Endothelial cell of umbilical vein (primary cell): ENCODE results near the gene PRR5L. TPM values are rescaled to one million over a fixed set of nuclear protein-coding genes. Genes with fewer than 3 reads are reported as not detected.

Experiments used
- BruUV-seq: library from RNA; stranded (reverse); fragments of 400-500 nt; replicated peaks from 2 replicates; lab custom pipeline; 2021; lab: Mats Ljungman, UMichigan
- CTCF ChIA-PET: fragments of 300-600, 350-600 bp; sonication (Branson Sonifier 250); formaldehyde crosslinking; loops from one replicate; lab custom pipeline; 2021; ENCODE audit warnings: antibody characterized with exemption, inconsistent platforms; lab: Charles Lee
- POLR2A ChIA-PET: fragments of 300-600, 350-600 bp; sonication (Branson Sonifier 250); formaldehyde crosslinking; loops from one replicate; lab custom pipeline; 2021; ENCODE audit warnings: antibody characterized with exemption, inconsistent platforms; lab: Charles Lee
- DNase-seq: peaks from one replicate; pipeline ENCODE4 v3.0.0-alpha.2; 2011; ENCODE audit warnings: low read depth, low spot score
- FAIRE-seq: peaks from 2 replicates; lab custom pipeline; 2011; peaks lifted over from hg19 to GRCh38; lab: Jason Lieb, UNC
- H2AFZ ChIP-seq: 2 replicates; pipeline ENCODE4 v1.6.0; 2012; ENCODE audit warnings: low read depth, low read length, control low read depth, inconsistent platforms
- H3K27ac ChIP-seq: 2 replicates; pipeline ENCODE4 v1.5.1; 2011; ENCODE audit warnings: low read depth, mild to moderate bottlenecking, control low read depth, low read length, moderate library complexity; ENCODE audit not compliant: insufficient read depth
- H3K27me3 ChIP-seq, 2 experiments: 2 replicates each; pipeline versions ENCODE4 v1.6.0 to v1.6.1; 2011; ENCODE audit warnings: low read length in 2 of 2, mixed read lengths in 1 of 2; ENCODE audit not compliant: control insufficient read depth in 2 of 2, insufficient read depth in 2 of 2
- H3K36me3 ChIP-seq, 2 experiments: 2 replicates in 1 of 2; 3 replicates in 1 of 2; pipeline ENCODE4 v1.5.1; 2011; ENCODE audit warnings: low read length in 2 of 2, mild to moderate bottlenecking in 1 of 2, moderate library complexity in 1 of 2; ENCODE audit not compliant: control insufficient read depth in 2 of 2, insufficient read depth in 2 of 2; ENCODE audit errors: extremely low read depth in 1 of 2
- H3K4me1 ChIP-seq: 3 replicates; pipeline ENCODE4 v1.5.1; 2011; ENCODE audit warnings: mild to moderate bottlenecking, low read length; ENCODE audit not compliant: control insufficient read depth, insufficient read depth; ENCODE audit errors: extremely low read depth
- H3K4me2 ChIP-seq: 2 replicates; pipeline ENCODE4 v1.6.1; 2011; ENCODE audit warnings: low read length, control low read depth, mixed read lengths; ENCODE audit not compliant: insufficient read depth
- H3K4me3 ChIP-seq, 3 experiments: fragments of 200-600 bp in 1 of 3; sonication (generic), shearing (Covaris generic) in 1 of 3; replicated peaks in 1 of 3; 2 replicates each; pipeline ENCODE4 v1.5.1; 2011 to 2016; ENCODE audit warnings: control low read depth in 3 of 3, low read length in 3 of 3, mild to moderate bottlenecking in 2 of 3, inconsistent platforms in 1 of 3, low read depth in 1 of 3, moderate library complexity in 1 of 3; ENCODE audit not compliant: insufficient read depth in 1 of 3
- H3K79me2 ChIP-seq: 2 replicates; pipeline ENCODE4 v1.6.0; 2012; ENCODE audit warnings: low read length, inconsistent platforms; ENCODE audit not compliant: control insufficient read depth, insufficient read depth
- H3K9ac ChIP-seq: replicated peaks from 2 replicates; pipeline ENCODE3; 2011; ENCODE audit warnings: low read length, control low read depth; ENCODE audit not compliant: insufficient read depth; ENCODE audit errors: extremely low read depth
- H3K9me1 ChIP-seq: replicated peaks from 3 replicates; pipeline ENCODE4 v1.6.0; 2011; ENCODE audit warnings: mild to moderate bottlenecking, low read length; ENCODE audit not compliant: control insufficient read depth, insufficient read depth; ENCODE audit errors: extremely low read depth
- H3K9me3 ChIP-seq: replicated peaks from 2 replicates; pipeline ENCODE4 v1.5.1; 2012; ENCODE audit warnings: low read length, inconsistent platforms; ENCODE audit not compliant: control insufficient read depth, insufficient read depth
- H4K20me1 ChIP-seq: replicated peaks from 2 replicates; pipeline ENCODE3; 2011; ENCODE audit warnings: mild to moderate bottlenecking, low read length; ENCODE audit not compliant: control insufficient read depth, insufficient read depth; ENCODE audit errors: extremely low read depth
- CTCF ChIP-seq, 2 donors: IDR thresholded peaks; 1 replicate in 1 of 2; 2 replicates in 1 of 2; pipeline ENCODE4 v1.5.1; 2011; ENCODE audit warnings: low read length in 2 of 2, mild to moderate bottlenecking in 2 of 2, moderate library complexity in 2 of 2, control low read depth in 1 of 2, inconsistent platforms in 1 of 2, low read depth in 1 of 2; ENCODE audit not compliant: insufficient read depth in 1 of 2; ENCODE audit errors: extremely low read depth in 1 of 2
- FOS ChIP-seq: IDR thresholded peaks from 2 replicates; pipeline ENCODE4 v1.6.1; 2011; ENCODE audit warnings: mild to moderate bottlenecking, low read length, moderate library complexity, borderline replicate concordance; ENCODE audit not compliant: insufficient read depth
- GATA2 ChIP-seq: IDR thresholded peaks from 2 replicates; pipeline ENCODE4 v1.7.0; 2011; ENCODE audit warnings: low read depth, mild to moderate bottlenecking, moderate library complexity, mixed read lengths, low read length; ENCODE audit not compliant: insufficient read length, insufficient read depth
- JUN ChIP-seq: IDR thresholded peaks from 2 replicates; pipeline ENCODE4 v1.6.1; 2011; ENCODE audit warnings: borderline replicate concordance, low read depth; ENCODE audit not compliant: insufficient read length, insufficient read depth
- MYC ChIP-seq: IDR thresholded peaks from one replicate; pipeline ENCODE4 v1.6.1; 2011; ENCODE audit warnings: mild to moderate bottlenecking, low read depth, low read length
- POLR2A ChIP-seq: IDR thresholded peaks from 2 replicates; pipeline ENCODE4 v1.6.1; 2012; ENCODE audit warnings: low read depth, mild to moderate bottlenecking, control low read depth, low read length
- POLR2AphosphoS5 ChIP-seq: IDR thresholded peaks from 2 replicates; pipeline ENCODE4 v1.6.1; 2012; ENCODE audit warnings: low read depth, mild to moderate bottlenecking, control low read depth, low read length, moderate library complexity; ENCODE audit not compliant: insufficient read depth
- dilution Hi-C: fragments of 300-500 bp; cut with MboI; formaldehyde crosslinking; loops from one replicate; pipeline ENCODE4 v1.15.0; 2019; ENCODE audit warnings: low sequenced_read_pairs; ENCODE audit not compliant: extremely low pct_ligation_motif_present
- intact Hi-C: fragments of 100-400 bp; cut with micrococcal nuclease; formaldehyde crosslinking; loops from one replicate; pipeline ENCODE4 v1.10.0; 2022
- polyA plus RNA-seq, 4 experiments: library from polyadenylated mRNA; depleted of rRNA in 3 of 4; stranded (reverse) in 3 of 4; unstranded in 1 of 4; fragments of >200 nt; gene quantifications; 2 replicates each; pipeline versions ENCODE4 v1.2.1 to v1.2.3, GENCODE V29; 2011 to 2012; ENCODE audit warnings: missing spikeins in 1 of 4
- total RNA-seq: library from RNA; stranded (reverse); gene quantifications from 2 replicates; pipeline ENCODE4 v1.2.3, GENCODE V29; 2021

PRR5L gene
- total and polyA plus RNA-seq, 2 donors (not counting 3 experiments of a cell fraction or from before 2014, with no cell fraction given) = 2.5 to 6.1 TPM

- Histone ChIP-seq H3K27ac (no peak overlapping the region), H2AFZ (no peak overlapping the region), H3K27me3 (no peaks in the 10 kb centered on the region), H3K4me3 (no peak overlapping the region), H3K36me3 (no peaks in the 10 kb centered on the region), H3K4me1 (peaks cover 7% of the 10 kb centered on the region), H3K4me2 (no peak overlapping the region), H3K9ac (no peak overlapping the region), H3K79me2 (no peaks in the 10 kb centered on the region), H4K20me1 (no peaks in the 10 kb centered on the region), H3K9me1 (no peaks in the 10 kb centered on the region), H3K9me3 (no peaks in the 10 kb centered on the region)
- FAIRE-seq (no peak), DNase-seq (peak; percentile 24)
- CTCF ChIA-PET = no interaction called here
- intact Hi-C loops = no loop called here
- BruUV-seq = no TSS peak
- POLR2A ChIA-PET = no interaction called here
- dilution Hi-C loops = no loop called here
- TF ChIP-seq MYC (no peak), POLR2AphosphoS5 (no peak), FOS (no peak), CTCF (IDR thresholded peaks at IDR 0.05; ENCODE audit: extremely low read depth in 1 of 2, insufficient read depth in 1 of 2, low read depth in 1 of 2, low read length in 2 of 2) (no peak), GATA2 (no peak), JUN (no peak), POLR2A (no peak)
Observed at GRCh38 chr11:36425561-36426081, 129.5 kb downstream of the PRR5L start.
